GM13977 (cell line): Measurements from ENCODE around the gene CASR.

Experiments used
- DNase-seq: peaks from one replicate; pipeline ENCODE4 v3.0.0; 2012; ENCODE audit warnings: low spot score
- CTCF ChIP-seq: IDR thresholded peaks from 2 replicates; pipeline ENCODE4 v1.5.1; 2012; ENCODE audit warnings: mild to moderate bottlenecking, control low read depth; ENCODE audit not compliant: insufficient read depth; ENCODE audit errors: extremely low read depth, missing control alignments
- in situ Hi-C: fragments of 300-500 bp; cut with MboI; formaldehyde crosslinking; loops from one replicate; pipeline ENCODE4 v1.12.0; 2022; ENCODE audit warnings: low sequenced_read_pairs, low pct_unique_long_range_greater_than_20kb, mixed read lengths, inconsistent platforms; ENCODE audit not compliant: unreplicated experiment

Gene CASR

GRCh38 chr3:122239112-122239511, 55.6 kb downstream of the CASR start:
- no peak for TF ChIP-seq CTCF
- in situ Hi-C loops: no loop called here

GRCh38 chr3:122245513-122246174, 62.2 kb downstream of the CASR start:
- DNase-seq: no peak
- no peak for TF ChIP-seq CTCF
- in situ Hi-C loops: no loop called here

More at GRCh38 chr3:122239112-122239511, 55.6 kb downstream of the CASR start:
- DNase-seq: no peak

- TF ChIP-seq CTCF: no peak
- in situ Hi-C loops: no loop called here
- DNase-seq: no peak
Measured at GRCh38 chr3:122246199-122246598, 62.7 kb downstream of the CASR start.

- TF ChIP-seq CTCF: no peak
- no peak for DNase-seq
- in situ Hi-C loops: no loop called here
Measured at GRCh38 chr3:122247087-122247824, 63.8 kb downstream of the CASR start.

GRCh38 chr3:122247825-122248185, 64.3 kb downstream of the CASR start:
- TF ChIP-seq CTCF: no peak

GRCh38 chr3:122251428-122251827, 68.0 kb downstream of the CASR start:
- in situ Hi-C loops: loop anchor here (10.0 kb wide), 1 partner anchor 147 kb away; no protein-coding TSS in a partner anchor
- no peak for TF ChIP-seq CTCF

More at GRCh38 chr3:122247825-122248185, 64.3 kb downstream of the CASR start:
- no peak for DNase-seq
- in situ Hi-C loops: no loop called here

More at GRCh38 chr3:122251428-122251827, 68.0 kb downstream of the CASR start:
- DNase-seq: no peak
